ENCODE measurements around the gene NSMCE1.

The NSMCE1 gene

GRCh38 chr16:27286451-27286850 is 17.9 kb upstream of the NSMCE1 start:
- ATAC-seq (ENCODE audit: insufficient read depth, low read depth) (no peak), DNase-seq (no peak)
- H3K4me3 ChIP-seq (ENCODE audit: low read depth in 1 of 2, low read length in 2 of 2), result no peak overlapping the region
- TF ChIP-seq EZH2 (IDR thresholded peaks at IDR 0.05; ENCODE audit: borderline replicate concordance, low read depth, low read length, severe bottlenecking) (no peak), CTCF (IDR thresholded peaks at IDR 0.05; ENCODE audit: borderline replicate concordance, extremely low read depth, low read length, poor library complexity, severe bottlenecking) (no peak)
- H3K79me2 ChIP-seq (ENCODE audit: insufficient read depth, low read length), result no peaks in the 10 kb centered on the region
- no peak overlapping the region for H3K27ac ChIP-seq (ENCODE audit: low read length)
- no peak overlapping the region for H2AFZ ChIP-seq (ENCODE audit: low read depth, low read length)
- no peaks in the 10 kb centered on the region for H3K36me3 ChIP-seq (ENCODE audit: insufficient read depth, low read length)
- no peaks in the 10 kb centered on the region for H4K20me1 ChIP-seq (ENCODE audit: insufficient read depth, low read length)
- H3K9me3 ChIP-seq (ENCODE audit: insufficient read depth, low read length, severe bottlenecking), result no peaks in the 10 kb centered on the region
- H3K4me2 ChIP-seq (ENCODE audit: insufficient read depth, low read length), result no peak overlapping the region
- no peaks in the 10 kb centered on the region for H3K27me3 ChIP-seq (ENCODE audit: insufficient read depth, low read length, poor library complexity)
- peaks cover 10% of the 10 kb centered on the region; the same call in 1 of the 2 replicates for H3K4me1 ChIP-seq (ENCODE audit: insufficient read depth, low read length)
- no peak overlapping the region for H3K9ac ChIP-seq (ENCODE audit: low read depth, low read length)

- no peaks in the 10 kb centered on the region for H3K27me3 ChIP-seq (ENCODE audit: insufficient read depth, low read length, poor library complexity)
- DNase-seq (no peak), ATAC-seq (ENCODE audit: insufficient read depth, low read depth) (no peak)
- no peak for TF ChIP-seq CTCF (IDR thresholded peaks at IDR 0.05; ENCODE audit: borderline replicate concordance, extremely low read depth, low read length, poor library complexity, severe bottlenecking)
- no peak for TF ChIP-seq EZH2 (IDR thresholded peaks at IDR 0.05; ENCODE audit: borderline replicate concordance, low read depth, low read length, severe bottlenecking)
- no peak overlapping the region for H3K27ac ChIP-seq (ENCODE audit: low read length)
- no peak overlapping the region for H2AFZ ChIP-seq (ENCODE audit: low read depth, low read length)
- H3K9ac ChIP-seq (ENCODE audit: low read depth, low read length), result no peak overlapping the region
- H3K4me3 ChIP-seq (ENCODE audit: low read depth in 1 of 2, low read length in 2 of 2), result no peak overlapping the region
- no peaks in the 10 kb centered on the region for H3K36me3 ChIP-seq (ENCODE audit: insufficient read depth, low read length)
- H4K20me1 ChIP-seq (ENCODE audit: insufficient read depth, low read length), result no peaks in the 10 kb centered on the region
- H3K79me2 ChIP-seq (ENCODE audit: insufficient read depth, low read length), result no peaks in the 10 kb centered on the region
- H3K9me3 ChIP-seq (ENCODE audit: insufficient read depth, low read length, severe bottlenecking), result no peaks in the 10 kb centered on the region
- no peak overlapping the region for H3K4me2 ChIP-seq (ENCODE audit: insufficient read depth, low read length)
- H3K4me1 ChIP-seq (ENCODE audit: insufficient read depth, low read length), result peaks cover 10% of the 10 kb centered on the region; the same call in 1 of the 2 replicates
Observed at GRCh38 chr16:27285676-27286196, 17.2 kb upstream of the NSMCE1 start.

GRCh38 chr16:27284865-27285675 is 16.5 kb upstream of the NSMCE1 start:
- Histone ChIP-seq H3K36me3 (ENCODE audit: insufficient read depth, low read length) (no peaks in the 10 kb centered on the region), H3K4me1 (ENCODE audit: insufficient read depth, low read length) (peaks cover 8% of the 10 kb centered on the region; the same call in 1 of the 2 replicates), H3K27ac (ENCODE audit: low read length) (no peak overlapping the region), H3K27me3 (ENCODE audit: insufficient read depth, low read length, poor library complexity) (no peaks in the 10 kb centered on the region), H3K79me2 (ENCODE audit: insufficient read depth, low read length) (no peaks in the 10 kb centered on the region), H3K9ac (ENCODE audit: low read depth, low read length) (no peak overlapping the region), H2AFZ (ENCODE audit: low read depth, low read length) (no peak overlapping the region), H3K4me3 (ENCODE audit: low read depth in 1 of 2, low read length in 2 of 2) (no peak overlapping the region), H3K9me3 (ENCODE audit: insufficient read depth, low read length, severe bottlenecking) (no peaks in the 10 kb centered on the region), H4K20me1 (ENCODE audit: insufficient read depth, low read length) (no peaks in the 10 kb centered on the region), H3K4me2 (ENCODE audit: insufficient read depth, low read length) (no peak overlapping the region)
- no peak for TF ChIP-seq EZH2 (IDR thresholded peaks at IDR 0.05; ENCODE audit: borderline replicate concordance, low read depth, low read length, severe bottlenecking)
- no peak for TF ChIP-seq CTCF (IDR thresholded peaks at IDR 0.05; ENCODE audit: borderline replicate concordance, extremely low read depth, low read length, poor library complexity, severe bottlenecking)
- no peak for DNase-seq
- ATAC-seq (ENCODE audit: insufficient read depth, low read depth), result no peak
